HG03342 (cell line): ENCODE measurements around the gene SLC5A2.

Source experiments
- ATAC-seq: cut with Tn5 transposase; IDR thresholded peaks from one replicate; pipeline ENCODE4 v1.9.1; 2021; ENCODE audit warnings: mild to moderate bottlenecking, moderate library complexity; ENCODE audit not compliant: unreplicated experiment

The SLC5A2 gene

GRCh38 chr16:31459687-31460581, 23.0 kb upstream of the SLC5A2 start:
- peak; percentile 67 for ATAC-seq

GRCh38 chr16:31460582-31461002, 22.3 kb upstream of the SLC5A2 start:
- no peak for ATAC-seq

GRCh38 chr16:31461201-31461920, 21.6 kb upstream of the SLC5A2 start:
- ATAC-seq = no peak

GRCh38 chr16:31461921-31462804, 20.8 kb upstream of the SLC5A2 start:
- no peak for ATAC-seq

GRCh38 chr16:31464348-31464769, 18.6 kb upstream of the SLC5A2 start:
- ATAC-seq = no peak

GRCh38 chr16:31464781-31465260, 18.1 kb upstream of the SLC5A2 start:
- no peak for ATAC-seq

- no peak for ATAC-seq
Measured at GRCh38 chr16:31465788-31466370, 17.0 kb upstream of the SLC5A2 start.

- no peak for ATAC-seq
Measured at GRCh38 chr16:31466381-31466841, 16.5 kb upstream of the SLC5A2 start.

GRCh38 chr16:31467151-31467773, 15.7 kb upstream of the SLC5A2 start:
- peak; percentile 68 for ATAC-seq

GRCh38 chr16:31467858-31468257, 15.1 kb upstream of the SLC5A2 start:
- ATAC-seq = no peak

- ATAC-seq = no peak
Measured at GRCh38 chr16:31470615-31471014, 12.3 kb upstream of the SLC5A2 start.

GRCh38 chr16:31471241-31471874, 11.6 kb upstream of the SLC5A2 start:
- no peak for ATAC-seq

- ATAC-seq = no peak
Measured at GRCh38 chr16:31471875-31472708, 10.8 kb upstream of the SLC5A2 start, which contains the start of gene TGFB1I1. TGFB1I1 (plus strand) TSS chr16:31472152; CDS start chr16:31472189, 37 bp downstream.

- ATAC-seq = peak; percentile 67
Measured at GRCh38 chr16:31472709-31473203, 10.2 kb upstream of the SLC5A2 start.

GRCh38 chr16:31473264-31473984, 9.5 kb upstream of the SLC5A2 start:
- ATAC-seq = no peak

- ATAC-seq = no peak
Measured at GRCh38 chr16:31474173-31474714, 8.7 kb upstream of the SLC5A2 start.
